IPS DF 6.9 (cell line): ENCODE measurements around the gene C17orf50.

Source experiments
- DNase-seq: peaks from one replicate; pipeline ENCODE4 v3.0.0-alpha.2; 2013; ENCODE audit warnings: low read depth, low spot score
- H3K27ac ChIP-seq: one replicate; pipeline ENCODE4 v1.5.1; 2013; ENCODE audit warnings: low read length, control low read depth
- H3K27me3 ChIP-seq: 2 replicates; pipeline ENCODE4 v1.6.1; 2013; ENCODE audit warnings: mild to moderate bottlenecking, low read length; ENCODE audit not compliant: control insufficient read depth, insufficient read depth
- H3K36me3 ChIP-seq: 2 replicates; pipeline ENCODE4 v1.6.1; 2013; ENCODE audit warnings: low read length; ENCODE audit not compliant: control insufficient read depth, insufficient read depth
- H3K4me1 ChIP-seq: 2 replicates; pipeline ENCODE4 v1.6.1; 2013; ENCODE audit warnings: low read length; ENCODE audit not compliant: control insufficient read depth, insufficient read depth
- H3K4me3 ChIP-seq: 2 replicates; pipeline ENCODE4 v1.5.1; 2013; ENCODE audit warnings: mild to moderate bottlenecking, low read length
- H3K9me3 ChIP-seq: 2 replicates; pipeline ENCODE4 v1.6.1; 2013; ENCODE audit warnings: low read length, inconsistent platforms; ENCODE audit not compliant: control insufficient read depth, insufficient read depth
- WGBS: extraction: QIAGEN DNeasy Blood & Tissue Kit; methylation state at CpG from one replicate; pipeline ENCODE4 v1.1.7; 2013; ENCODE audit warnings: mixed read lengths, missing lambda C conversion rate; ENCODE audit not compliant: insufficient read length, insufficient coverage; 5-methylcytosine and 5-hydroxymethylcytosine counted together

Gene C17orf50

DNA sequence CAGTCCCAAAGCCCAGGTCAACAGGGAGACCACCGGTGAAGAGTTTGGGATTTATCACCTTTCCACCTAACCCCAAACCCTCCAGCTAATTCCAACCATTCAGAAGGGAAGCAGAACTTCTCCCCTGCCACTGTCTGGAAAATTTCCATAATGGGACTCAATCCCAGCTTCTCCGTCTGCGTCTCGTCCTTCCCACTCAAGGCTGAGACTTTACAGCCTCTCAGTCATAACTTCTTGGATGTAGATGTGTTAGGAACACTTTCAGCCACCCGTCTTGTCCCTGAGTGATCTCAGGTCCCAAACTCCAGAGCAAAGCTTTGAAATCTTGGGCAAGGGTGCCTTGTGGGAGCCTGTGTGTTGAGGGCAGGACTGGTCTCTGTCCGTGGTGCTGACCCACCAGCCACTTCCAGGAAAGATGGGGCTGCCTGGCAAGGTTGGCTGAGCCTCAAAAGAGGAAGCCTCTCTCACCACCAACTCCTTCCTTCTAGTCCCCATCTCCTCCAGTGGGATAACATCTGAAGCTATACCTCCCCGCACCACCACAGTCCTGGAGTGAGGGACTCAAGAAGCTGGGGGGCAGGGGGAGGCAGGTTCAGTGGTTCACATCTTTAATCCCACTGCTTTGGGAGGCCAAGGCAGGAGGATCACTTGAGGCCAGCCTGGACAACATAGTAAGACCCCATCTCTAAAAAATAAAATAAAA, 16.9 kb upstream of the C17orf50 start:
- DNase-seq = no peak
- Histone ChIP-seq H3K27ac (no peak overlapping the region), H3K4me3 (no peak overlapping the region), H3K36me3 (no peaks in the 10 kb centered on the region), H3K9me3 (peaks cover 1% of the 10 kb centered on the region; the same call in 1 of the 2 replicates), H3K4me1 (peaks cover 6% of the 10 kb centered on the region), H3K27me3 (peaks cover 22% of the 10 kb centered on the region)
- WGBS = no CpG with 5 or more reads among the region's 7 CpGs

DNA sequence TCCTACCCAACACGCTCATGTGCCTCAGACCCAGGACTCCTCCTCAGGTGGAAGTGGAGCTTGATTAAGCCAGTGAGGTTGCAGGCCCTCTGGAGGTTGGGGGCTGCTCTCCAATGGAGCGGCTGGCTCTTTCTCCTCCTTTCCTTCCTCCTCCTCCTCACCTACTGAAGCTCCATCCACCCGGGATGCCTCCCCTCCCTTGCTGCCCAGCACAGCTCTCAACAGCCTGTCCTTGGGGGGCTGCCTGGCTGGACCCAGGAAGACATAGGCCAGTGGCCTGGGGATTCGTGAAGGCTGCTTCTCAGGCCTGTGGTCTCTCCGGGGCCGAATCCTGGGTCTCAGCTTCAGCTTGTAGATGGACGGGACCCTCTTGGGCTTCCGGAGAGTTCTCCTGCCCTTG, 15.9 kb upstream of the C17orf50 start:
- no peak overlapping the region for H3K4me3 ChIP-seq
- DNase-seq = no peak
- H3K36me3 ChIP-seq = no peaks in the 10 kb centered on the region
- H3K4me1 ChIP-seq = peaks cover 6% of the 10 kb centered on the region
- no CpG with 5 or more reads among the region's 8 CpGs for WGBS
- no peak overlapping the region for H3K27ac ChIP-seq
- peaks cover 20% of the 10 kb centered on the region for H3K27me3 ChIP-seq
- peaks cover 1% of the 10 kb centered on the region; the same call in 1 of the 2 replicates for H3K9me3 ChIP-seq

DNA sequence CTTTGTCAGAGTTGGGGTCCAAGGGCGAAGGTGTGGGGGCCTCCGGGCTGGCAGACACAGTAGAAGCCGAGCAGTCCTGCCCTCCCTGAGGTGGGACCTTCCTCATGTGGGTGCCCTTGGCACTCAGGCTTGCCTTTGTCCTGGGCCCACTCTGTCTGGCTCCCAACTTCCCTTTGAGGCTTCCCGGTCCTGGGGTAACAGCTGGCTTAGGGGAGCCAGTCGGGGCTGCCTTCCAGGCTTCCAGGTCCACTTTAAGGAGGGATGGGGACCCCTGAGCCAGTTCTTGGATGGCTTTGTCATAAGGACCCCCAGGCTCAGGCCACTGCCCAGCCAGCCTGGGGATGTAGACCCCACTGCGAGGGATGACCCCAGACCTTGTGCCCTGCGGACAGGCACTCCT, 15.4 kb upstream of the C17orf50 start:
- peaks cover 15% of the 10 kb centered on the region for H3K27me3 ChIP-seq
- DNase-seq = no peak
- H3K27ac ChIP-seq = no peak overlapping the region
- no CpG with 5 or more reads among the region's 7 CpGs for WGBS
- peaks cover 1% of the 10 kb centered on the region; the same call in 1 of the 2 replicates for H3K9me3 ChIP-seq
- H3K4me3 ChIP-seq = no peak overlapping the region
- H3K4me1 ChIP-seq = peaks cover 6% of the 10 kb centered on the region
- H3K36me3 ChIP-seq = no peaks in the 10 kb centered on the region

DNA sequence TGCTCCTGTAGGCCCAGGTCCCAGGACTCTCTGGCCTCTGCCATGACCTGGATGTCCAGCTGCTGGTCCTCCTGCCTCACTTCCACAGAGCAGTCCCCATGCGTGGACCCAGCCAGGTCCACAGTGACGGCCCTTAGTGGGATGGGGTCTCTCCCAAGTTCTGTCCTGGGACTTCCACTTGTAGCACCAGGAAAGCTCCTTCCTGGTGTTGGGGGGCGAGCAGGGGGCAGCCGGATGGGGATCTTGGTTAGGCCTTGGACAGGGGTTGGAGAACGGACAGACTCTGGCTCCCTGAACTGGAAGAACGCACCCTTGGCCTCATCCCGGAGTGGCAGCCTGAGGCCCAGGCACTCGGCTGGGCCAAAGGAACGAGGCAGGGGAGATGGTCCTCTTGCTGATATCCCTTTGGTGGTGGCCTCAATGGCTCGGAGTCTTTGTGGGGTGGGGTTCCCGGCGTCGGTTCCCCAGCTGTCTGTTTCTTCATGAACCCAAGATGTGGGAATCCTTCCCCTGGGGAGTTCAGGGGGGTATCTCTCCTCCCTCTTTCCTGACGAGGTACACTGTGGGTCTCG, 14.9 kb upstream of the C17orf50 start:
- Histone ChIP-seq H3K27me3 (peaks cover 10% of the 10 kb centered on the region; the same call in 1 of the 2 replicates), H3K9me3 (no peaks in the 10 kb centered on the region), H3K36me3 (no peaks in the 10 kb centered on the region), H3K4me1 (peaks cover 5% of the 10 kb centered on the region), H3K4me3 (no peak overlapping the region), H3K27ac (no peak overlapping the region)
- WGBS = no CpG with 5 or more reads among the region's 15 CpGs
- no peak for DNase-seq

DNA sequence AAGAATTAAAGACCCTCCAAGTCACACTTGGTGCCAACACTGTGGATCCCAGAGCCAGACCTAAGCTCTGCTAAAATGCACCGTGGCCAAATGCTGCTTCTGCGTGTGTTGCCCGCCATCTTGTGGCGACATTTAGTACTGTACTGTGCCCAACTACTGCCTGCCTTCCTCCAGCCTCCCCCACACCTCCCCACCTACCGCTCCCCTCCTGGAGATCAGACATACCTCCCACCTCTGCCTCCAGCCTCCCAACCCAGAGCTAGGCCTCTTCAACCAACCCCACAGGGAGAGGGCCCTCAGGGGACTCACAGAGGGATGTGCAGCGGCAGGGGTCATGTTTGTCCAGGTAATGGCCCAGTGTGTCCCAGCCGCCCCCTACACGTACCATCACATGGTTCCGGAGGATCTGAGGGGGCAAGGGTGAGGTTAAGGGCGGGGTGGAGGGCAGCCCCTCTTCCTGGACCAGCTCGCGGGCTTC, 13.1 kb upstream of the C17orf50 start:
- H3K27me3 ChIP-seq = no peaks in the 10 kb centered on the region; the same call in 1 of the 2 replicates
- no CpG with 5 or more reads among the region's 12 CpGs for WGBS
- no peaks in the 10 kb centered on the region for H3K36me3 ChIP-seq
- no peak overlapping the region for H3K27ac ChIP-seq
- no peaks in the 10 kb centered on the region for H3K9me3 ChIP-seq
- no peak overlapping the region for H3K4me3 ChIP-seq
- H3K4me1 ChIP-seq = peaks cover 2% of the 10 kb centered on the region
- DNase-seq = peak; percentile 86

DNA sequence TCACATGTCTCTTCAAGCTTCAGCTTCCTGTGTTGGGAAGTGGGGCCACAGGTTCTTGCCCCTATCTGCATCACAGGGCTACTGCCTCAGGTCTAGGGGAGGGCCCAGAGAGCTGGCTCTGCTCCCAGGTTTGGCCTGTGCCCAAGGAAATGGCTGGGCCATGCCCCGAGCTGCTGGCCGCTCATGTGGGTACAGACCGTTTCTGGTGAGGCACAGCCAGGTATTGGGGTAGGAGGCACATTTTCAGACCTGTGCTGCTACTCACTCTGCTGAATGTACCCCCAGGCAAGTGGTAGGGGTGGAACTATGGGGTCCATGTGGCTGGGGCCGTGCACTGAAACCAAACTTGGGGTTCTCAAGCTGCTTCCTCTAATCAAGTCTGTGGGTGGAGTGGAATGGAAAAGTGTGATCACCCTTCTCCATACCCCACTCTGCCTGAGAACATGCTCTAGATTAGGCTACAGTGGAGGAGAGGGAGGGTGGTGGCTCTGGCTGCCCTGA, 12.3 kb upstream of the C17orf50 start:
- DNase-seq = no peak
- H3K36me3 ChIP-seq = no peaks in the 10 kb centered on the region
- no peaks in the 10 kb centered on the region; the same call in 1 of the 2 replicates for H3K27me3 ChIP-seq
- H3K4me1 ChIP-seq = peaks cover 6% of the 10 kb centered on the region
- no peak overlapping the region for H3K27ac ChIP-seq
- WGBS = no CpG with 5 or more reads among the region's 4 CpGs
- no peaks in the 10 kb centered on the region for H3K9me3 ChIP-seq
- H3K4me3 ChIP-seq = no peak overlapping the region

DNA sequence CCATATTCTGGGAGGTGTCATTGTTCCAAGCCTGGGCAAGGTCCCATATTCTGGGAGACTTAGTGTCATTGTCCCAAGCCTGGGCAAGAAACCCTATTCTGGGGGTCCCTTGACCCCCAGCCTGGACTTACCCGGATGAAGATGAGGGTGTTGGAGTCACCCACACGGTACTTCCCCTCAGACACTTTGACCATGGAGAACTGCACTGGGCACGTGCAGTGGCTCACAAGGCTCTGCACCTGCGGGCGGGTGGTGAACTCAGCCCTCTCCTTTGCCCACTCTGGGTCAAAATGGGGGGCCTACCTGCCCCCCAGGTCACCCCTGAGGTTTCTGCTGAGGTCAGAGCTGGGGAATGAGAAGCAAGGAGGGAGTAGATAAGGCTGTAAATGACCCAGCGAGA, 11.7 kb upstream of the C17orf50 start:
- no peak overlapping the region for H3K27ac ChIP-seq
- no peaks in the 10 kb centered on the region for H3K36me3 ChIP-seq
- DNase-seq = no peak
- peaks cover 5% of the 10 kb centered on the region for H3K4me1 ChIP-seq
- no CpG with 5 or more reads among the region's 6 CpGs for WGBS
- H3K27me3 ChIP-seq = no peaks in the 10 kb centered on the region
- no peak overlapping the region for H3K4me3 ChIP-seq
- H3K9me3 ChIP-seq = no peaks in the 10 kb centered on the region

DNA sequence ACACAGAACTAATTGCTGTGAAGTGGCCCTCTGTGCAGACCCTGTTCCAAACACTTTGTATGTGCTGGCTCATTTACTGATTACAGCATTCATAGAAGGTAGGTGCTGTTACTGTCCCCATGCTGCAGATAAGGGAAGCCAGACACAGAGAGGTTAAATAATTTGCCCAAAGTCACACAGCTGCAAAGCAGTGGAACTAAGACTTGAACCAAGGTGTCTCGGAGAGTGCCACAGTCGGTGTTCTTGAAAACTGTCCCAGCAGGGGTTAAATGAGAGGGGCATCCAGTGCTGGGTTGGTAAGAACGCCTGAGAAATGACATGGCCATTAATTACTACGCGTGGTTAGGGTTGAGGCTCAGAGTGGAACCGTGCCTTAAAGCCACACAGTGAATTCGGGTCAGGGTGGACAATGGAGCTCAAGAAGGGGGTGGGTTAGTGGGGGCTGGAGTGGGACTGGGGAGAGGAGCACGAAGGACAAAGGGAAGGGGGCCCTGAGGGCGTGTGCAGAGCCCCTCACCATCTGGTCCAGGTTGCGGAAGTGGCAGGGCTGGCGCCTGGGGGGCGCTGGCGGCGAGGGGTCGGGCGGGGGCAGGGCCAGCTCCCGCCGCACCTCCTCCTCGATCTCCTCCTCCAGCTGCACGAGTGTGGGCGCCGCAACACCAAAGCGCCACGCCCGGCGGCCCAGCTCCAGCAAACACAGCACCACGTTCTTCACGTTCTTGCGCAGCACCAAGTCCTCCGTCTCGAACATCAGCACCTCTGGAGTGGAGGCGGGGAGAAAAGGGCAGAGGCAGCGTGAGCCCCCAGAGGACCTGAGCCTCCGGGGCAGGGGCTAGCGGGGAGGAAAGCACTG, 10.9 kb upstream of the C17orf50 start:
- WGBS = no CpG with 5 or more reads among the region's 35 CpGs
- Histone ChIP-seq H3K9me3 (no peaks in the 10 kb centered on the region), H3K36me3 (no peaks in the 10 kb centered on the region), H3K4me1 (peaks cover 5% of the 10 kb centered on the region), H3K4me3 (no peak overlapping the region), H3K27me3 (no peaks in the 10 kb centered on the region), H3K27ac (no peak overlapping the region)
- DNase-seq = no peak

DNA sequence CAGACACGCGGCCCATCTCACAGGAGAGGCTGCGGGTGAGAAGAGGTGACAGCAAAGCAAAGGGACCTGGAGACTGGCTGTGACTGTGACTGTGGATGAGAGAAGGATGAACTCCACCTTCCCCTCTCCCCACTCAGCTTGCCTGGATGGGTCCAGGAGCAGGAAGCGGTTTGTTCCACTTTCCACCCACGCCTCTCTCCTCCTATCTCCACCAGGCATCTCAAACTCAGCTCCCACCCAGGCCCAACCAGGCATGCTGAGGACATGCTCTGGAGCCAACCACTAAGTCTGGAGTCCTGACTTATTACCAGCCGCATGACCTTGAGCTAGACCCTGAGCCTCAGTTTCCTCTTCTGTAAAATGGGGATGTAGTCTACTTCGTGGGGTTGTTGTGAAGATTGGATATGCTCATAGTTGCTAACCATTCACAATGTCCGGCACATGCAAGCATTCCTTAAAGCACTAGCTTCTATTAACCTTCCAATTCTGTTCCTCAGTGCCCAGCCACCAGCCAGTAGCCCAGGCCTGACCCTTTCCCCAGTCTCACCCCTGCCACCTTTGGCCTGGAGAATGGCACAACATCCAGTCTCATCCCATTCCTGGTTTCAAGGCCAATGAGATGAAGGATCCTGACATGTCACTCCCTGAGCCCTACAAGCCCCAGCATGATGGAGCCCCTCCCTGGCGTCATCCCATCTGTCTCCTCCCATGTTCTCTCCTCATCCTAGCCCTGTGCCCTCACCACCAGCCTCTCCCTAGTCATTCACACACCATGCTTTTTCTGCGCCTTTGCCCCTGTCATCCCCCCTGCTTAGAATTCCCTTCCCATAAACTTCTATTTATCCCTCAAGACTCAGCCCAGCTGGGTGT, 9.9 kb upstream of the C17orf50 start:
- H3K4me3 ChIP-seq = no peak overlapping the region
- H3K9me3 ChIP-seq = no peaks in the 10 kb centered on the region
- H3K27me3 ChIP-seq = no peaks in the 10 kb centered on the region
- H3K27ac ChIP-seq = no peak overlapping the region
- H3K4me1 ChIP-seq = peaks cover 5% of the 10 kb centered on the region
- no peaks in the 10 kb centered on the region for H3K36me3 ChIP-seq
- no peak for DNase-seq
- no CpG with 5 or more reads among the region's 10 CpGs for WGBS
